Stimulated activated CD4-positive, alpha-beta T cell treated with anti-CD3 and anti-CD28 coated beads, Interleukin-1b, Interleukin-23, amount 100 ng/mL, for 48 hours (primary cell): ENCODE results near the gene NRG3.

Experiments
- DNase-seq: peaks from one replicate; pipeline ENCODE4 v3.0.0-alpha.2; 2020

Gene NRG3

GRCh38 chr10:82738592-82738991, 863.6 kb downstream of the NRG3 start:
- DNase-seq, result no peak

GRCh38 chr10:82742478-82742877, 867.5 kb downstream of the NRG3 start:
- no peak for DNase-seq

- no peak for DNase-seq
Measured at GRCh38 chr10:82742898-82743297, 867.9 kb downstream of the NRG3 start.

GRCh38 chr10:82750538-82750937, 875.5 kb downstream of the NRG3 start:
- no peak for DNase-seq

- no peak for DNase-seq
Measured at GRCh38 chr10:82757397-82757796, 882.4 kb downstream of the NRG3 start.

- DNase-seq, result no peak
Measured at GRCh38 chr10:82757901-82758300, 882.9 kb downstream of the NRG3 start.

GRCh38 chr10:82759050-82759449, 884.1 kb downstream of the NRG3 start:
- DNase-seq, result no peak

GRCh38 chr10:82762641-82763040, 887.6 kb downstream of the NRG3 start:
- no peak for DNase-seq

GRCh38 chr10:82768040-82768439, 893.0 kb downstream of the NRG3 start:
- no peak for DNase-seq

- DNase-seq, result no peak
Measured at GRCh38 chr10:82778908-82779307, 903.9 kb downstream of the NRG3 start.

GRCh38 chr10:82796510-82796909, 921.5 kb downstream of the NRG3 start:
- DNase-seq, result no peak

- no peak for DNase-seq
Measured at GRCh38 chr10:82801289-82801688, 926.3 kb downstream of the NRG3 start.

- DNase-seq, result no peak
Measured at GRCh38 chr10:82811621-82812020, 936.6 kb downstream of the NRG3 start.

- DNase-seq, result no peak
Measured at GRCh38 chr10:82813856-82814255, 938.9 kb downstream of the NRG3 start.

GRCh38 chr10:82814635-82815034, 939.6 kb downstream of the NRG3 start:
- DNase-seq, result no peak

- no peak for DNase-seq
Measured at GRCh38 chr10:82815680-82816079, 940.7 kb downstream of the NRG3 start.

- no peak for DNase-seq
Measured at GRCh38 chr10:82817676-82818422, 942.9 kb downstream of the NRG3 start.

- DNase-seq, result no peak
Measured at GRCh38 chr10:82821043-82821442, 946.0 kb downstream of the NRG3 start.

GRCh38 chr10:82826132-82826531, 951.1 kb downstream of the NRG3 start:
- no peak for DNase-seq

- DNase-seq, result no peak
Measured at GRCh38 chr10:82827901-82828300, 952.9 kb downstream of the NRG3 start.

- no peak for DNase-seq
Measured at GRCh38 chr10:82847242-82847641, 972.2 kb downstream of the NRG3 start.

- DNase-seq, result no peak
Measured at GRCh38 chr10:82850191-82850590, 975.2 kb downstream of the NRG3 start.

GRCh38 chr10:82856957-82857613, 982.1 kb downstream of the NRG3 start:
- no peak for DNase-seq

GRCh38 chr10:82861889-82862288, 986.9 kb downstream of the NRG3 start:
- DNase-seq, result no peak

- no peak for DNase-seq
Measured at GRCh38 chr10:82865366-82865765, 990.4 kb downstream of the NRG3 start.
